ENCODE data around the gene STAT4. TPM values are rescaled to one million over a fixed set of nuclear protein-coding genes. Genes with fewer than 3 reads are reported as not detected.

Gene STAT4
- total and polyA plus RNA-seq, 2 experiments from 2014 or later = 0.31 to 0.45 TPM

DNA sequence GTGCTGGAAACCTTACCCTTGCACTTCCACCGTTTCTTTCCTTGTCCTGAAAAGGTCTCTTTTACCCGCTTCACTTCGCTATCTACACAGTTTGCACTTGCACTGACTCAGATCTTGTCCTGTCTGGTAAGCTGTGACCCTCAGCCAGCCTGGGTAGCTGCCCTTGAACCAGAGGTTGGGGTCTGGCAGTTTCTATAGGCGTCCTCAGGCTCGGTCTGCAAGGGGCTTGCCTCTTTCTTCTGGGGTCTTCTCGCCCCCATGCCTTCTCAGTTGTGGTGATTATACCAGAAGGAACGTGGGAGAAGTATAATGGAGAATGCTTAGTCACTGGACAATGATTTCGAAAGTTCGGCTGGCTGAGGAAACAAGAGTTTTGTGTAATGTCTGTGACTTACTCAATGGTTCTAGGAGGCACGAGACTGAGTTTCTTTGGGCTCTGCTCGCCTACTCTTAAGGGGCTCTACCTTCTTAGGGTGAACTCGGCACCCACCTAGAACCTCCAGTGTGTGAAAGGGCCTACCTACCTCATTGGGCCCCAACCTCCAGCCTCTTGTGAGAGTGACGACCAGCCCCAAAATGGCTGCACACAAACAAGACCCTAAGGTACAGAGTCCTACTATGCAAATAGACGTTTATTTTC lies 129.9 kb downstream of the STAT4 start:
- peak in 1 of 2 donors; percentile 88 for DNase-seq (ENCODE audit: low read depth in 1 of 2, low spot score in 1 of 2)
- TF ChIP-seq, protein P1, sequence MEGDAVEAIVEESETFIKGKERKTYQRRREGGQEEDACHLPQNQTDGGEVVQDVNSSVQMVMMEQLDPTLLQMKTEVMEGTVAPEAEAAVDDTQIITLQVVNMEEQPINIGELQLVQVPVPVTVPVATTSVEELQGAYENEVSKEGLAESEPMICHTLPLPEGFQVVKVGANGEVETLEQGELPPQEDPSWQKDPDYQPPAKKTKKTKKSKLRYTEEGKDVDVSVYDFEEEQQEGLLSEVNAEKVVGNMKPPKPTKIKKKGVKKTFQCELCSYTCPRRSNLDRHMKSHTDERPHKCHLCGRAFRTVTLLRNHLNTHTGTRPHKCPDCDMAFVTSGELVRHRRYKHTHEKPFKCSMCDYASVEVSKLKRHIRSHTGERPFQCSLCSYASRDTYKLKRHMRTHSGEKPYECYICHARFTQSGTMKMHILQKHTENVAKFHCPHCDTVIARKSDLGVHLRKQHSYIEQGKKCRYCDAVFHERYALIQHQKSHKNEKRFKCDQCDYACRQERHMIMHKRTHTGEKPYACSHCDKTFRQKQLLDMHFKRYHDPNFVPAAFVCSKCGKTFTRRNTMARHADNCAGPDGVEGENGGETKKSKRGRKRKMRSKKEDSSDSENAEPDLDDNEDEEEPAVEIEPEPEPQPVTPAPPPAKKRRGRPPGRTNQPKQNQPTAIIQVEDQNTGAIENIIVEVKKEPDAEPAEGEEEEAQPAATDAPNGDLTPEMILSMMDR (IDR thresholded peaks at IDR 0.05; ENCODE audit: low read depth, low read length) = no peak

DNA sequence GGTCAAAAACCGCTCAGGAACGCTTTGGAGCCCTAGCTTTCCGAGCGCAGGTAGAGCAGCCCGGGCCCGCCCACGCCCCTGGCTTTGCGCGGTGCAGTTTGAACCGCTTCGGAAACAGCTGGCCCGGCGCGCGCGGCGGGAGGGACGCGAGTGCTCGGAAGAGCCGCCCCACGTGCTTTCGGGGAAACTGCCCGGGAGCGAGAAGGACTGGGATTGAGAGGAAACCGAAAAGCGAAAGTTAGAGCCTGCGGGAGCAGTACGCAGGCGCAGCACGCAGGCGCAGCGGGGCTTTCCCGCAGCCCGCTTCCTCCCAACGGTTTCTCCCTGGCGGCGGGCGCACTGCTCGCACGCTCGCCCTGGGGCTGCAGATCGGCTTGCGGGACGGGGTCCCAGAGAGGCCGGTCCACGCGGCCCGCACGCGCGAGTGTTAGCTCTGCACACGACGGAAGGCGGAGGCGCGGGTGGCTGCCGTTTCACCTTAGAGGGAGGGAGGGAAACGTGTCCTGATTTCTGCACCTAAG lies 130.5 kb downstream of the STAT4 start:
- peaks cover 7% of the 10 kb centered on the region for H3K4me1 ChIP-seq (ENCODE audit: low read depth)
- H3K27ac ChIP-seq = peak overlapping the region; percentile 86
- TF ChIP-seq, protein P1 (IDR thresholded peaks at IDR 0.05; ENCODE audit: low read depth, low read length) = no peak
- peak; percentile 95 to 98 for DNase-seq (ENCODE audit: low read depth in 1 of 2, low spot score in 1 of 2)
- H3K4me3 ChIP-seq = peak overlapping the region; percentile 56
- H3K36me3 ChIP-seq = no peaks in the 10 kb centered on the region
- H3K9me3 ChIP-seq (ENCODE audit: low read depth) = no peaks in the 10 kb centered on the region
- no peaks in the 10 kb centered on the region for H3K27me3 ChIP-seq

More for the DNA sequence above, 129.9 kb downstream of the STAT4 start:
- no peaks in the 10 kb centered on the region for H3K27me3 ChIP-seq
- no peaks in the 10 kb centered on the region for H3K9me3 ChIP-seq (ENCODE audit: low read depth)
- H3K4me3 ChIP-seq = peak overlapping the region; percentile 56
- peaks cover 7% of the 10 kb centered on the region for H3K4me1 ChIP-seq (ENCODE audit: low read depth)
- H3K36me3 ChIP-seq = no peaks in the 10 kb centered on the region
- H3K27ac ChIP-seq = peak overlapping the region; percentile 86

DNA sequence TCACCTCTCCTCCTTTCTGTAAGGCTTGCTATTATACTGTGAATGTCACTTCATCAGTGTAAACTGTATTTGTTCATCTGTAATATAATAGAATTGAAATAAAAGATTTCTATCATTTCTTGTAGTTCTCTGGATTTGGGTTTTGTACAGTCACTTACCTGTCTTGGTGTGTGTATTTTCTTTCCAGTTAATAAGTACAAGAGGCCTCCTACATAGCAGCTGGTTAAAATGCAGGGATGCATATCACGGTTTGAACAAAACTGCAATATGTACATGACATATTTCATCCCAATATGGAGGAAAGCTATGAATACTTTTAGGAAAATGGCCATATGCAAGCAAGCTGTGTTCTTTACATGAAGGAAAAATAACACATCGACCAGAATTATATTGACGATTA lies 131.4 kb downstream of the STAT4 start:
- TF ChIP-seq, protein P1 (IDR thresholded peaks at IDR 0.05; ENCODE audit: low read depth, low read length) = no peak
- Histone ChIP-seq H3K9me3 (ENCODE audit: low read depth) (no peaks in the 10 kb centered on the region), H3K27ac (no peak overlapping the region), H3K4me1 (ENCODE audit: low read depth) (peaks cover 7% of the 10 kb centered on the region), H3K4me3 (no peak overlapping the region), H3K27me3 (no peaks in the 10 kb centered on the region), H3K36me3 (no peaks in the 10 kb centered on the region)
- DNase-seq (ENCODE audit: low read depth in 1 of 2, low spot score in 1 of 2) = no peak

DNA sequence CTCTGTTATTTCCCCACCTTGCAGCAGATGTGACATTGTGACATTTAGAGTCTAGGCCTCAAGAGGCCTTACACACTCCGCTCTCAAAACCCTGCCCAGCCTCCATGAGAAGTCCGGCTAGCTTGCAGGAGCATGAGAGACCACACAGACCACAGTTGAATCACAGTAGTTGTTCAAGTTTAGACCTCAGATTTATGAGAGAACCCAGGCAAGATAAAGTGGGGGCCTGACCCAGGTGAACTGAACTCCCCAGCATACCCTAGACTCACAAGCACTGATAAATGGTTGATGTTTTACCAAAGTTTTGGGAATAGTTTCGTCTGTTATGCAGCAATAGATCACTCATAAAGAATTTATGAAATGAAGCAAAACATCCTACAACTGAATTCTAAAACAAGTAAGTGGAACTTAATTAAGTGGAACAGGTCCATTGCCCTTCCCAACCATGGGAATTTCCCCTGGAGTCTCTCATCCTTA lies 132.1 kb downstream of the STAT4 start:
- no peak for DNase-seq (ENCODE audit: low read depth in 1 of 2, low spot score in 1 of 2)
- H3K36me3 ChIP-seq = no peaks in the 10 kb centered on the region
- no peaks in the 10 kb centered on the region for H3K27me3 ChIP-seq
- H3K4me3 ChIP-seq = no peak overlapping the region
- no peak overlapping the region for H3K27ac ChIP-seq
- H3K4me1 ChIP-seq (ENCODE audit: low read depth) = peaks cover 7% of the 10 kb centered on the region
- TF ChIP-seq, protein P1 (IDR thresholded peaks at IDR 0.05; ENCODE audit: low read depth, low read length) = no peak
- no peaks in the 10 kb centered on the region for H3K9me3 ChIP-seq (ENCODE audit: low read depth)

DNA sequence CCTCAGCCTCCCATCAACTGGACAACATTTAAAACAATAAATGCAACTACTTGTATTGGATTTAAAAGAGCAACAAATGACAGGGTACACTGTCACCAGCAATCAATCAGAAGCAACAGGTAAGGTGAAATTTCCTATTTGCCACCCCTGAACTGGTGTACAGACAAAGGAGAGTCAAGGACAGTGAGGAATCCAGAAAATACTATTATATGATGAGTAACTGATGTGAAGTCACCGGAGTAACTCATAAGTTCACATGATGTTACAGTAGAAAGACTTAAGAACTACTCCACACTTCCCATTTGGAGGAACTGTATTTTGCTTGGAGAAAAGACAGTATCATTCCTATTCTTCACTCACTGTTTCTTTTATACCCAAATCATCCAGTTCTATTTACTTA lies 132.7 kb downstream of the STAT4 start:
- H3K36me3 ChIP-seq = no peaks in the 10 kb centered on the region
- DNase-seq (ENCODE audit: low read depth in 1 of 2, low spot score in 1 of 2) = no peak
- TF ChIP-seq, protein P1 (IDR thresholded peaks at IDR 0.05; ENCODE audit: low read depth, low read length) = no peak
- no peak overlapping the region for H3K27ac ChIP-seq
- peaks cover 11% of the 10 kb centered on the region for H3K4me1 ChIP-seq (ENCODE audit: low read depth)
- no peaks in the 10 kb centered on the region for H3K27me3 ChIP-seq
- no peaks in the 10 kb centered on the region for H3K9me3 ChIP-seq (ENCODE audit: low read depth)
- no peak overlapping the region for H3K4me3 ChIP-seq
